IMR-90 (cell line): ENCODE measurements around the gene DDI2.
"Not testable (repeated sequence)": the region's sequence is repeated elsewhere in the genome, so short reads cannot be mapped to it uniquely, and the experiment has no call there.

Experiments used
- POLR2A ChIP-seq: IDR thresholded peaks from 2 replicates; pipeline ENCODE4 v1.6.1; 2012; ENCODE audit warnings: mild to moderate bottlenecking, low read depth, low read length
- TF ChIP-seq, protein P1 (sequence below): conservative IDR thresholded peaks from 2 replicates; pipeline ENCODE4 v1.5.1; 2012; ENCODE audit warnings: mild to moderate bottlenecking, low read depth, low read length, improper control_type of control experiment

DNA sequence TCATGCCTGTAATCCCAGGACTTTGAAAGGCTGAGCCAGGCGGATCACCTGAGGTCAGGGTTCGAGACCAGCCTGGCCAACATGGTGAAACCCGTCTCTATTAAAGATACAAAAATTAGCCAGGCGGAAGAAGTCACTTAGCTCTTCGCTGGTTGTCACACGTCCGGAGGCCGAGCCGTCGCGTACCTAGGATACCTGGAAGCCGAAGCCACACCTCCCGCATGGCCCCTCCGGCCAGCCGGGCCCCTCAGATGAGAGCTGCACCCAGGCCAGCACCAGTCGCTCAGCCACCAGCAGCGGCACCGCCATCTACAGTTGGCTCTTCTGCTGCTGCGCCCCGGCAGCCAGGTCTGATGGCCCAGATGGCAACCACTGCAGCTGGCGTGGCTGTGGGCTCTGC, 12.9 kb upstream of the DDI2 start:
- TF ChIP-seq, protein P1, sequence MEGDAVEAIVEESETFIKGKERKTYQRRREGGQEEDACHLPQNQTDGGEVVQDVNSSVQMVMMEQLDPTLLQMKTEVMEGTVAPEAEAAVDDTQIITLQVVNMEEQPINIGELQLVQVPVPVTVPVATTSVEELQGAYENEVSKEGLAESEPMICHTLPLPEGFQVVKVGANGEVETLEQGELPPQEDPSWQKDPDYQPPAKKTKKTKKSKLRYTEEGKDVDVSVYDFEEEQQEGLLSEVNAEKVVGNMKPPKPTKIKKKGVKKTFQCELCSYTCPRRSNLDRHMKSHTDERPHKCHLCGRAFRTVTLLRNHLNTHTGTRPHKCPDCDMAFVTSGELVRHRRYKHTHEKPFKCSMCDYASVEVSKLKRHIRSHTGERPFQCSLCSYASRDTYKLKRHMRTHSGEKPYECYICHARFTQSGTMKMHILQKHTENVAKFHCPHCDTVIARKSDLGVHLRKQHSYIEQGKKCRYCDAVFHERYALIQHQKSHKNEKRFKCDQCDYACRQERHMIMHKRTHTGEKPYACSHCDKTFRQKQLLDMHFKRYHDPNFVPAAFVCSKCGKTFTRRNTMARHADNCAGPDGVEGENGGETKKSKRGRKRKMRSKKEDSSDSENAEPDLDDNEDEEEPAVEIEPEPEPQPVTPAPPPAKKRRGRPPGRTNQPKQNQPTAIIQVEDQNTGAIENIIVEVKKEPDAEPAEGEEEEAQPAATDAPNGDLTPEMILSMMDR: not testable (repeated sequence)
- TF ChIP-seq POLR2A: not testable (repeated sequence)
